ELF-1 (cell line): Measurements from ENCODE around the gene PMIS2.
"Not testable (repeated sequence)": the region's sequence is repeated elsewhere in the genome, so short reads cannot be mapped to it uniquely, and the experiment has no call there.

Experiments used
- DNase-seq: peaks from one replicate; pipeline ENCODE4 v3.0.0-alpha.2; 2016; ENCODE audit warnings: low read depth, low spot score

PMIS2 gene

DNA sequence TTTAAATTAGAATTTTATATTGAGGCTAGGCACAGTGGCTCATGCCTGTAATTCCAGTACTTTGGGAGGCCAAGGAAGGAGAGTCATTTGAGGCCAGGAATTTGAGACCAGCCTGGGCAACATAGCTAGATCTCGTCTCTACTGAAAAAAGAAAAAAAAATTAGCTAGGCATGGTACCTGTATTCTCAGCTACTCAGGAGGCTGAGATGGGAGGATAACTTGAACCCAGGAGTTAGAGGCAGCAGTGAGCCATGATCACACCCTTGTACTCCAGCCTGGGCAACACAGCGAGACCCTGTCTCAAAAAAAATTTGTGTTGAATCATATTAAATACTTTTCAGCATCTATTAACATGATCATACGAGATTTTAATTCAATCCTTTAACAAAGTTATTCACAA lies 4.9 kb downstream of the PMIS2 start:
- DNase-seq: no peak

DNA sequence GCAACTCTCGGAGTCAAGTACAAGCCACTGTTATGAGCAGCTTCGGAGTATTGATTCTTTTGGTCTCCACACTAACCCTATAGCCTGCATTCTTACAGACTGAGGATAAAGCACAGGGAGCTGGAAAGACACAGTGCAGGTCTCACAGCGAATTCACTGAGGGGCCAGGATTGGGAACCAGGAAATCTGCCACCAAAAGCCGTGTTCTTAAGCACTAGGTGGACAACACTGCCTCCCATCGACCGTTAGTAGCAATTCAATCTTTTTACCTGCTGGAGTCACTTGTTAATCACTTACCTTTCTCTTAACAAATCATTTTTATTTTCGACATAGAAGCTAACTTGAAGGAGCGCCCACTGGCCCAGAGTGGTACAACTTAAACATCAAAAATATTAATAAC lies 6.3 kb downstream of the PMIS2 start:
- DNase-seq: peak; percentile 50

DNA sequence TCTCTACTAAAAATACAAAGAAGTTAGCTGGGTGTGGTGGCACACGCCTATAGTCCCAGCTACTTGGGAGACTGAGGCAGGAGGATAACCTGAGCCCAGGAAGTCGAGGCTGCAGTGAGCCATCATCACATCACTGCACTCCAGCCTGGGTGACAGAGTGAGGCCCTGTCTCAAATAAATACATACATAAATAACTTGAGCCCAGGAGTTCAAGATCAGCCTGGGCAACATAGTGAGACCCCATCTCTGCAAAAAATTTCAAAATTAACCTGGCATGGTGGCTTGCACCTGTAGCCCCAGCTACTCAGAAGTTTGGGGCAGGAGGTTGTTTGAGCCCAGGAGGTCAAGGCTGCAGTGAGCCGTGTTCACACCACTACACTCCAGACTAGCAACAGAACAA lies 9.1 kb downstream of the PMIS2 start:
- DNase-seq: not testable (repeated sequence)

DNA sequence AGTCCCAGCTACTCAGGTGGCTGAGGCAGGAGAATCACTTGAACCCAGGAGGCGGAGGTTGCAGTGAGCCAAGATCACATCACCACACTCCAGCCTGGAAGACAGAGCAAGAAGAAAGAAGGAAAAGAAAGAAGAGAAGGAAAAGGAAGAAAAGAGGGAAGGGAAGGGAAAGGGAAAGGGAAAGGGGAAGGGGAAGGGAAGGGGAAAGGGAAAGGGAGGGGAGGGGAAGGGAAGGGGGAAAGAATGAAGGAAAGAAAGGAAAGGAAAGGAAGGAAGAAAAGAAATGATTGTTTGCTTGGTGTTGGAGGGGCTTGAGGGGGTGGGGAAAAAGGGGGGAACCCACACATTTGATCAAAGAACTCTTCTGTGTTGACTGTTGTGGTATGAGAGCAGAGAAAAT lies 10.0 kb downstream of the PMIS2 start:
- no peak for DNase-seq

DNA sequence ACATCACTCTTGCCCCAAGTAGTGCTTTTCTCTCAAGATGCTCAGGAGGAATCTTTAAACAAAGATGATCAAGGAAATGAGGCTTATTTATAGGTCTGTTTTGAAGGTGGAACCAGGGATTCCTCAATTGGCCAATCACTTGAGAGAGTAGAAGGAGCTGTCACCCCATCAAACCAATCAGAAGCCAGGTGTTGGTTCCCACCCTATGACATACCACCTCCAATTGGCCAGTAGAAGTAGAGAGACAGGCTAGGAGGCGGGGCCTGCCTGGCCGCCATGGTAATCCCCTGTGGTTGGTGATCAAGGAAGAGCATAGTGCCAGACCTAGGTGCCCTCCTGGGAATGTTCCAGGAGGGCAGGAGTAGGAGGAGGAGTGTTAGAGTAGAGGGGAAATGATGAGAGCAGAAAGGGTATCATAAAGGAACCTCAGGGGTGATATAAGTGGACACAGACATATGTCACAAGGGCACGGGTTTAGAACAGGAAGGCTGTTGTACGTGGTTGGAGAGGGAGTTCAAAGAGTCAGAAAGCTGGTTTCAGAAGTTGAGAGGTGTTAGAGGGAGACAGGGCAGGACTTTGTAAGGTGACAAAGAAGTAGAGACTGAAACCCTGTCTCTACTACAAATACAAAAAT lies 10.5 kb downstream of the PMIS2 start:
- DNase-seq: peak; percentile 30

DNA sequence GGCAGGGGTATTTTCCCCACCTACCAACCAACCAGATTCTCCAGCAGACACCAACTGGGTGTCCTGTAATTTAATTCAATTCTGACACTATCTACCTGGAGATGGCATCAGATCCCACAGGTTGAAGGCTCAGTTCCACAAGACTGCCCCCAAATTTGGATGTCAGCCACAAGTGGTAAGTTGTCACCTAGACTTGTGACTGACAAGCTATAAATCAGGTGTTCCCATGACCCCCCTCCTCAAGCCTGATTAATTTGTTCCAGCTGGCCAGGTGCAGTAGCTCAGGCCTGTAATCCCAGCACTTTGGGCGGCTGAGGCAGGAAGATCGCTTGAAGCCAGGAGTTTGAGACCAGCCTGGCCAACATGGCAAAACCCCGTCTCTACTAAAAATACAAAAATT lies 16.0 kb downstream of the PMIS2 start:
- no peak for DNase-seq

DNA sequence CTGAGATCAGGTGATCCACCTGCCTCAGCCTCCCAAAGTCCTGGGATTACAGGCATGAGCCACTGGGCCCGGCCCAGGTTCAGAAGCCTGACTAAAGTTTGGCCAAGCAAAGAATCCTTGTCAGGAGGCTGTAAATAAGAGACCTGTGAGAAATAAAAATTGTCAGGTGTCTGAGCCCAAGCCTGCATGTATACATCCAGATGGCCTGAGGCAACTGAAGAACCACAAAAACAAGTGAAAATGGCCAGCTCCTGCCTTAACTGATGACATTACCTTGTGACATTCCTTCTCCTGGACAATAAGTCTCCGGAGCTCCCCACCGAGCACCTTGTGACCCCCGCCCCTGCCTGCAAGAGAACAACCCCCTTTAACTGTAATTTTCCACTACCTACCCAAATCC lies 18.5 kb downstream of the PMIS2 start:
- peak; percentile 60 for DNase-seq

DNA sequence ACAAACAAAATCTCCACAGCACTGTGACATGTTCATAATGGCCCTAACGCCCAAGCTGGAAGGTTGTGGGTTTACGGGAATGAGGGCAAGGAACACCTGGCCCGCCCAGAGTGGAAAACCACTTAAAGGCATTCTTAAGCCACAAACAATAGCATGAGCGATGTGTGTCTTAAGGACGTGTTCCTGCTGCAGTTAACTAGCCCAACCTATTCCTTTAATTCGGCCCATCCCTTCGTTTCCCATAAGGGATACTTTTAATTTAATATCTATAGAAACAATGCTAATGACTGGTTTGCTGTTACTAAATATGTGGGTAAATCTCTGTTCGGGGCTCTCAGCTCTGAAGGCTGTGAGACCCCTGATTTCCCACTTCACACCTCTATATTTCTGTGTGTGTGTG lies 21.2 kb downstream of the PMIS2 start:
- DNase-seq: not testable (repeated sequence)

DNA sequence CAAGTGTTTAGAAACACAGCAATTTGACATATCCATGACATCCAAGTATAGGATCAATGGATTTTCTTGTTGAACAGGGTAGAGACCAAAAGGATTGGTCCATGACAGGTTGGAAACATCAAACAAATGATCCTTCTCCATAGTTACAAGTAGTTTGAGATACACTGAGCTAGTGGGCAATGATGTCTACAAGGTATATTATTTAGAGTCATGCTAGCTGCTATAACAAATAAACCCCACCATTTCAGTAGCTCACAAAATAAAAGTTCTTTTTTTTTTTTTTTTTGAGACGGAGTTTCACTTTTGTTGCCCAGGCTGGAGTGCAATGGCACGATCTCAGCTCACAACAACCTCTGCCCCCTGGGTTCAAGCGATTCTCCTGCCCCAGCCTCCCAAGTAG lies 21.7 kb downstream of the PMIS2 start:
- DNase-seq: no peak

DNA sequence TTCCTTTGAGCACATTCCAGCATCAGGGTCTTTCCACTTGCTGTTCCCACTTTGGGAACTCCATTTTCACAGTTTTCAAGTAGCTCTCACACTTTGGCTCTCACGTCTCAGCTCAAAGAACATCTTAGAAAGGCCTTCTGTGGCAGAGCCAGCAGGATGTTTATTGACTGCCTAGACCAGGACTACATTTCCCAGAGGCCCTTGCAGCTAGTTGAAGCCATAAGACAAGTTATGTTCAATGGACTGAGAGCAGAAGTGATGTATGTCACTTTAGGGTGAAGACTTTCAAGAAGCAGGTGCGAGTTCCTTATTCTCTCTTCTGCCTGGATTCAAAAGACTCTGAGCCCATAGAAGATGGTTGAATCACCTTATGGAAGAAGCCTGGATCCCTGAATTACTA lies 22.3 kb downstream of the PMIS2 start:
- DNase-seq: no peak

DNA sequence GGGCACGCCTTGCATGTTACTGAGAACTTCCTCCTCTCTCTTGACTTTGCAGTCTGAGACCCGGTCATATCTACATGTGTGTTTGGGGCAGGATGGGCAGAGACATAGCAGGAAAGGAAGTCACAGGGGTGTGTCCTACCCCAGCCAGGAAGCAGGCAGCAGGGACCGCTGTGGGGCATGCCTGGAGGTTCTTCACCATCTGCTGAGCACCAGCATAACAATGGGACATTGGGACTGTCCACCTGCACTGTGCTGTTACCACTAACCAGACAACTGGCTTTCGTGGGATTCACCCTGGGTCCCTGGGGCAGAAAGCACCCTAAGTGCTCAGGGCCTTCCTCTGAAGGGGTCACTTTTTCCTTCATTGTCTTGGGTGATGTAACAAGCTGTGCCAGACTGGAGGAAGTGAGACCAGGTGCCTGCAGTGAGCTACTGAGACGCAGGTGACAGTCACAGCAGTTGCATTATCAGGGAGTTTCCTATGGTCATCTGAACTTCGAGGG lies 23.9 kb downstream of the PMIS2 start:
- DNase-seq: no peak

DNA sequence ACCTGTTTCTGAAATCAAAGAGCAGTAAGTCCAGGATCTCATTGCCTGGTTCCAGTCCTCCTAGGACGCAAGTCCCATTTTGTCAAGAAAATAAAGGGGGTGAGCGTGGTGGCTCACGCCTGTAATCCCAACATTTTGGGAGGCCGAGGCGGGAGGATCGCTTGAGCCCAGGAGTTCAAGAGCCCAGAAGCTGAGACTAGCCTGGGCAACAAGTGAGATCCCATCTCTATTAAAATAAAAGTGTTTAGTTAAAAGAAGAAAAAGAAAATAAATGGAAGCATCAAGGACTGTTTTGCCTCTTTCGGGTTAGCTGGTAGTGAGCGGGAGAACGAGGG lies 26.2 kb downstream of the PMIS2 start:
- no peak for DNase-seq

DNA sequence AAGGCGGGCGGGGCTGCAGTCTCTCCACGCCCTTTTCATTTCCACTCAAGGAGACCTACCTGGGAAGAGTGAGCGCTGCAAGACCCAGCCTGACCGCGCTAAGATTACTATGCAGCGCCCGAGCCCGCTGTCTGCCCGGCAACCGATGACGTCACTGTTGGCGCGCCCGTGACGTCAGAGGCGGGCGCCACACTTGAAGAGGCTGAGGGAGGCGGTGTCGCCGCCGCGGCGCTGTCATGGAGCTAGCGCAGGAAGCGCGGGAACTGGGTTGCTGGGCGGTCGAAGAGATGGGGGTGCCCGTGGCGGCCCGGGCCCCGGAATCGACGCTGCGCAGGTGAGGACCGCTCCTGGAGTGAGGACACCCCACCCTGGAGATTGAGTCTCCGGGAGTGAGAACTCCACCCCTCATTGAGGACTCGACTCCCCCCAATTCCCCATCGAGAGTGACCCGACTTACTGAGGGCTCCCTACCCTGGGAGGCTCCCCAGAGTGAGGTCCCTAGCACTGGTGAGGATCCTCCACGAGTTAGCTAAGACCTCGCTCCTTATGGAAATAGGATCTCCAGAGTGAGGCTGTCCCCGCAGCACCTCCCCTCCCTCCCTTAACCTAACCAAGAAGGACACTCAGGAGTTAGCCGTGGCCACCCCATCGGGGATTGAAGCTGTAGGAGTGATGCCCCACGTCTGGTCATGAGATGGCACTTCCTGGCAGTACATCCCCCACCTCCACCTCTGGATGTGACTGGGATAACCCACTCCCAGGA lies 26.8 kb downstream of the PMIS2 start, which contains the start of gene HAUS5:
TSS of gene HAUS5 (plus strand) at position 177 of the 763 bp plus-strand sequence. CDS start at position 237, 60 bp downstream.
- peak; percentile 98 for DNase-seq

DNA sequence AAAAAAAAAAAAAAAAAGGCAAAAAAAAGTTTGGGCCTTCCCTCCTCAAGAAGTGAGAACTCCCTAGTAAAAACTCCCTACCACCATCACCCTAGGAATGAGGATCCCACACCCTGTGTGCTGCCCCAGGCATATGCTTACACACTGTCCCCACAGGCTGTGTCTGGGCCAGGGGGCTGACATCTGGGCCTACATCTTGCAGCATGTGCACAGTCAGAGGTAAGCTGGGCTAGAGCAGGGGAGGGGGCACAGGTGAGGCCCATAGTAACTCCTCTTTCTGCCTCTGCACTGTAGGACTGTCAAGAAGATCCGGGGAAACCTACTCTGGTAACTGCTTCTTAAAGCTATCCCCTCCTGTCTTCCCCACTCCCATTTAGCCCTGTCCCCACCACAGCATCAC lies 27.6 kb downstream of the PMIS2 start:
- no peak for DNase-seq

DNA sequence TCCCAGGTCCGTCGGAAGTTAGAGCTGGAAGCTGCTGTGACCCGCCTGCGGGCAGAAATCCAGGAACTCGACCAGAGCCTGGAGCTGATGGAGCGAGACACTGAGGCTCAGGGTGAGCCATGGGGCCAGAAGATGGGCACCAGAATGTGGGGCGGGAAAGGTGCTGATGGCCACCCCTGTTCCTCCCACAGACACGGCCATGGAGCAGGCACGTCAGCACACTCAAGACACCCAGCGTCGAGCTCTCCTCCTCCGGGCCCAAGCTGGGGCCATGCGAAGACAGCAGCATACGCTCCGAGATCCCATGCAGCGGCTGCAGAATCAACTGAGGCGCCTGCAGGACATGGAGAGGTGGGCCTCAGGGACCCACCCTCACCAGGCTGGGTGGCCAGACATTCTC lies 29.1 kb downstream of the PMIS2 start:
- DNase-seq: no peak

DNA sequence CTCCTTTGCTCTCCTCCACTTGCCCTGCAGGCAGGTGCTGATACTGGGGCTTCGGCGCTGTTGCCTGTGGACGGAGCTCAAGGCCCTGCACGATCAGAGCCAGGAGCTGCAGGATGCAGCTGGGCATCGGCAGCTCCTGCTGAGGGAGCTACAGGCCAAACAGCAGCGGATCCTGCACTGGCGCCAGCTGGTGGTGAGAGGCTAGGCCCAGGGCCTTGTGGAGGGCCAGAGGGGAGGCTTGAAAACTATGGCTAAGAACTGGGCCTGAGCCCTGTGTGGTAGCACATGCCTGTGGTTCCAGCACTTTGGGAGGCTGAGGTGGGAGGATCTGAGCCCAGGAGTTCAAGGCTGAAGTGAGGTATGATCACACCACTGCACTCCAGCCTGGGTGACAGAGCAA lies 32.9 kb downstream of the PMIS2 start:
- peak; percentile 50 for DNase-seq

DNA sequence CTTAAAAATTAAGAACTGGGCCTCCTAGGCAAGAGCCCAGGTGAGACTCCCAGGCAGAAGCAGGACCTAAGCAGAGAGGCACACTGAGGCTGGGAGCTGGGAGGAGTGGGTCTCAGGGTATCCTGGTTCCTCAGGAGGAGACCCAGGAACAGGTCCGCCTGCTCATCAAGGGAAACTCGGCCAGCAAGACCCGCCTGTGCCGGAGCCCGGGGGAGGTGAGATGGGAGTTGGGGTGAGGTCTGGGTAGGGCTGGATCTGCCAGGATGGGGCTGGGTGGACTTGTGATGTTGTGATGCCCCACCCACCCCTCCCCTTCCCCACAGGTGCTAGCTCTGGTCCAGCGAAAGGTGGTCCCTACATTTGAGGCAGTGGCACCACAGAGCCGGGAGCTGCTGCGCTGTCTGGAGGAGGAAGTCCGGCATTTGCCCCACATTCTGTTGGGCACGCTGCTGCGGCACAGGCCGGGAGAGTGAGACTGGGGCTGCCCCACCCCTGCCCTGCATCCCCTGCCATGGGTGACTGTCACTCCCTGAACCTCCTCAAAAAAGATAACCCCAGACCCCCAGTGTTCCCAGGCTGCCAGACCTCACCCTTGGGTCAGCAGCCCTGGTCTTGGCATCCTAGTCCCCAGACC lies 33.4 kb downstream of the PMIS2 start:
- DNase-seq: no peak

DNA sequence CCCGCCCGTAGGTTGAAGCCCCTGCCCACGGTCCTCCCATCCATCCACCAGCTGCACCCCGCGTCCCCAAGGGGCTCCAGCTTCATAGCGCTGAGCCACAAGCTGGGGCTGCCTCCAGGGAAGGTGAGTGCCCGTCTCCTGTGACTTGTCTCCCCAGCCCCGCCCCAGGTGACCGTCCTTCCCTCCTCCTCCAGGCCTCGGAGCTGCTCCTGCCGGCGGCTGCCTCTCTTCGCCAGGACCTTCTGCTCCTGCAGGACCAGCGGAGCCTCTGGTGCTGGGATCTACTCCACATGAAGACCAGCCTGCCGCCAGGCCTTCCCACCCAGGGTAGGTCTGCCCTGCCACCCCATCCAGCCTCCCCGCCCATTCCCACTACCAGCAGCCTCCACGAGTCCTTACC lies 34.0 kb downstream of the PMIS2 start:
- no peak for DNase-seq

DNA sequence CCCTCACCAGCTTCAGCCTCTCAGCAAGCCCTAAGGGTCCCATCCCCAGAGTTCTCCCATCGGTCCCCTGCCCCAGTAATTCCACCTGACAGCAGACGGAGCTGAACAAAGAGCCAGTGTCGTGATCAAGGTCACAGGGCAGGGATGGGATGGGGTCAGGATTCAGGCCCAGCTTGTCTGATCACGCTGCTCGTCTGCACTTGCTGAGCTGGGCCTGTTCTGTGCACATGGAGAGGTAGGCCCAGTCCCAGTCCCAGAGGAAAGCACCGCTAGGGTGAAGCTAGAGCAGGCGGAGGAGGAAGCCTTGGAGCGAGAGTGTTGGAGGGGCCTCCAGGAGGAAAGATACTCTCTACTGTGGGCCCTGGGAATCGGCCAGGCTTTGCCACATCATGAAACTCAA lies 35.7 kb downstream of the PMIS2 start:
- no peak for DNase-seq

DNA sequence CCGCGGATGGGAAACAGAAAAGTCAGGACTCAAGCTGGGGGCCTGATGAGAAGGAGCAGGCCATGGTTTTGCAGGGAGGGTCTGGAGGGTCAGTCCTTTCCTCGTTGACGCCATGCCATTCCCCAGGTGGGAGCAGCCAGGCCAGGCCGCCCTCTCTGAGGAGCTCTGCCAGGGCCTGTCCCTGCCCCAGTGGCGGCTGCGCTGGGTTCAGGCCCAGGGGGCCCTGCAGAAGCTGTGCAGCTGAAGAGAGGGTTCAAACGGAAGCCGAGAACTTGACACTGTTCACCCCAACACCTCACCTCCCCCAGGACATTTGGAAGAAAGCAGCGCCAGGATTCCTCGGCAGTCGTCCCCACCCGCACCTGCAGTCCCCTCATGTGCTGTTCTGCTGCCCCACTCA lies 36.8 kb downstream of the PMIS2 start:
- DNase-seq: no peak

DNA sequence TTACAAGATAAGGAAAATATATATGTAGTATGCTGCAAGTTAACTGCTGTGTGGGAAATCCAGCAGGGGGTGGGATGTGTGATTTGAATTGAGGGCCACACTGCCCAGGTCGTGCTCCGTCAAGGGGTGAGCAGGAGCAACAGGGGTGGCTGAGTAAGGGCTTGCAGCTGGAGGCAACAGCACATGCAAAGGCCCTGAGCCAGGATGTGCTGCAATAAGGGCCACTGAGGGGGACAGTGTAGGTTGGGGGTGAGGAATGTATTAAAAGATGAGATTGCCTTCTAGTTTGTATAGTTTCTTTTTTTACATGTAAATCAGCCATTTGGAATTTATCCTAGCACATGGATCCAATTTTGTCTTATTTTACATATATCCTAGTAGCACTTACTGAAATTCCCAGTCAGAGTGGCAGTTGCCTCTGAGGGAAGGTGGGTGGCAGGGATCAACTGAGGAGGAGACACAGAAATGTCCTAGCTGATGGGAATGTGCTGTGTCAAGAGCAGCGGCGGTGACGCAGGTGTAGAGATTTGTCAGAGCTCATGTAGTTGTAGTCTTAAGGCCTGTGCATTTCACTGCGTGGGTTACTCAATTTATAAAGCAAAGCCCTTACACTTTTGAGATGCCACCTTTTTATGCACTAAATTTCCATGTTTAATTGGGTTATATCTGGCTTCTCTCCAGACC lies 37.5 kb downstream of the PMIS2 start:
- no peak for DNase-seq

DNA sequence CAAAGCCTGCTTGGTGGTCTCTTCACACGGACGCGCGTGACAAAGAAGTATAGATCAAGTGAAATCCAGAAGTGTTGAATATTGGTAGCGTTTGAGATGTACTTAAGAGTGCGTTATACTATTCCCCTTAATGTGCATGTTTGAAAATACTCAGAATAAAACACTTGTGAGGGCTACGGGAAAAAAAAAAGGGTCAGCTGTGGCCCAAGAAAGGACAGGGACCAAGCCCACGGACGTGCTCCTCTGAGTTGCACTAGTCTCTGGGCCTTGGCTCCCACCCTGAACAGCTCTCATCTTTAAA lies 42.2 kb downstream of the PMIS2 start:
- DNase-seq: no peak
